AG04450 (cell line): Measurements from ENCODE around the gene ERCC6L2. TPM values are rescaled to one million over a fixed set of nuclear protein-coding genes. Genes with fewer than 3 reads are reported as not detected.
A peak's percentile ranks its signal among the peaks of the same experiment; 100 is the strongest.

Experiments used
- CTCF ChIA-PET: fragments of 300-600, 350-600 bp; formaldehyde crosslinking; extraction: SDS; loops from one replicate; lab custom pipeline; 2022; ENCODE audit warnings: antibody characterized with exemption, inconsistent platforms; lab: Charles Lee
- POLR2A ChIA-PET: fragments of 350-600 bp; formaldehyde crosslinking; extraction: SDS; loops from one replicate; lab custom pipeline; 2021; ENCODE audit warnings: antibody characterized with exemption, inconsistent platforms; lab: Yijun Ruan, JAX
- DNase-seq: peaks from one replicate; pipeline ENCODE4 v3.0.0-alpha.2; 2011; ENCODE audit warnings: low read depth, low spot score
- H3K27ac ChIP-seq: one replicate; pipeline ENCODE4 v1.5.1; 2012; ENCODE audit warnings: low read depth, low read length, control low read depth
- H3K27me3 ChIP-seq: one replicate; pipeline ENCODE4 v1.6.0; 2012; ENCODE audit warnings: low read length; ENCODE audit not compliant: control insufficient read depth, insufficient read depth
- H3K4me3 ChIP-seq: 2 replicates; pipeline ENCODE4 v1.5.1; 2011; ENCODE audit warnings: mild to moderate bottlenecking, low read depth, low read length, control low read depth
- H3K9me3 ChIP-seq: 2 replicates; pipeline ENCODE4 v1.5.1; 2012; ENCODE audit warnings: low read length; ENCODE audit not compliant: control insufficient read depth, insufficient read depth
- CTCF ChIP-seq: IDR thresholded peaks from 2 replicates; pipeline ENCODE4 v1.5.1; 2011; ENCODE audit warnings: low read depth, low read length, control low read depth, inconsistent platforms
- polyA minus RNA-seq: library from RNA; depleted of rRNA, polyadenylated mRNA; stranded (reverse); fragments of >200 nt; gene quantifications from 2 replicates; pipeline ENCODE4 v1.2.3, GENCODE V29; 2011; rRNA and poly(A)+ RNA removed
- polyA plus RNA-seq: library from polyadenylated mRNA; depleted of rRNA; stranded (reverse); fragments of >200 nt; gene quantifications from 2 replicates; pipeline ENCODE4 v1.2.3, GENCODE V29; 2011; rRNA removed

ERCC6L2 gene
- 30.1 and 39.1 TPM in 2 replicates for polyA plus RNA-seq
- 66.2 and 113 TPM in 2 replicates for polyA minus RNA-seq

GRCh38 chr9:95875305-95876137 lies at the start of gene ERCC6L2:
TSS of gene ERCC6L2 (plus strand) at chr9:95875691. CDS start at chr9:95876039, 348 bp downstream.
- Histone ChIP-seq H3K27me3 (no peaks in the 10 kb centered on the region), H3K27ac (peak within 1 kb of the TSS; percentile 100), H3K9me3 (no peaks in the 10 kb centered on the region), H3K4me3 (no peak within 1 kb of the TSS)
- POLR2A ChIA-PET = interaction anchor here (0.6 to 2.2 kb wide), 12 partner anchors 16 to 564 kb away, joined by 3 to 18 read pairs (median 4); no protein-coding TSS in a partner anchor
- peak; percentile 98 for DNase-seq
- 0 out of 2 replicates have a peak, but pooled peaks have one; percentile 16 for TF ChIP-seq CTCF
- CTCF ChIA-PET = no interaction called here

GRCh38 chr9:95826183-95826838 lies 49.2 kb upstream of the ERCC6L2 start:
- no peaks in the 10 kb centered on the region for H3K27me3 ChIP-seq
- POLR2A ChIA-PET = no interaction called here
- no peak overlapping the region for H3K4me3 ChIP-seq
- CTCF ChIA-PET = no interaction called here
- TF ChIP-seq CTCF = no peak
- DNase-seq = no peak
- H3K9me3 ChIP-seq = no peaks in the 10 kb centered on the region; the same call in 1 of the 2 replicates
- no peak overlapping the region for H3K27ac ChIP-seq

- no peak overlapping the region for H3K27ac ChIP-seq
- no peak for TF ChIP-seq CTCF
- CTCF ChIA-PET = no interaction called here
- POLR2A ChIA-PET = interaction anchor here (1.4 kb wide), 1 partner anchor 14 kb away, joined by 4 read pairs; no protein-coding TSS in a partner anchor
- H3K4me3 ChIP-seq = no peak overlapping the region
- no peaks in the 10 kb centered on the region for H3K9me3 ChIP-seq
- H3K27me3 ChIP-seq = no peaks in the 10 kb centered on the region
- DNase-seq = no peak
Measured at GRCh38 chr9:95830768-95831167, 44.7 kb upstream of the ERCC6L2 start.

- Histone ChIP-seq H3K4me3 (no peak overlapping the region), H3K9me3 (no peaks in the 10 kb centered on the region), H3K27me3 (no peaks in the 10 kb centered on the region), H3K27ac (no peak overlapping the region)
- CTCF ChIA-PET = interaction anchor here (1.4 kb wide), 1 partner anchor 9 kb away, joined by 3 read pairs; no protein-coding TSS in a partner anchor
- POLR2A ChIA-PET = interaction anchor here (1.4 kb wide), 1 partner anchor 13 kb away, joined by 4 read pairs; no protein-coding TSS in a partner anchor
- no peak for TF ChIP-seq CTCF
- no peak for DNase-seq
Measured at GRCh38 chr9:95831810-95832209, 43.7 kb upstream of the ERCC6L2 start.
